Measurements from ENCODE around the gene SLC23A2.

The SLC23A2 gene

GRCh38 chr20:4813863-4814695 lies 187.2 kb downstream of the SLC23A2 start:
- DNase-seq (ENCODE audit: low read depth) = no peak

- no peak for DNase-seq (ENCODE audit: low read depth)
These were observed 188.0 kb downstream of the SLC23A2 start for GRCh38 chr20:4813076-4813862.

GRCh38 chr20:4812641-4813075 lies 188.7 kb downstream of the SLC23A2 start:
- no peak for DNase-seq (ENCODE audit: low read depth)

- no peak for DNase-seq (ENCODE audit: low read depth)
These were observed 189.1 kb downstream of the SLC23A2 start for GRCh38 chr20:4812216-4812615.

GRCh38 chr20:4811661-4812181 lies 189.6 kb downstream of the SLC23A2 start:
- DNase-seq (ENCODE audit: low read depth) = no peak

GRCh38 chr20:4811257-4811656 lies 190.1 kb downstream of the SLC23A2 start:
- DNase-seq (ENCODE audit: low read depth) = no peak

- no peak for DNase-seq (ENCODE audit: low read depth)
These were observed 190.8 kb downstream of the SLC23A2 start for GRCh38 chr20:4810426-4811019.

- no peak for DNase-seq (ENCODE audit: low read depth)
These were observed 191.6 kb downstream of the SLC23A2 start for GRCh38 chr20:4809707-4810106.

GRCh38 chr20:4808872-4809271 lies 192.4 kb downstream of the SLC23A2 start:
- DNase-seq (ENCODE audit: low read depth) = no peak

GRCh38 chr20:4805663-4806449 lies 195.5 kb downstream of the SLC23A2 start:
- no peak for DNase-seq (ENCODE audit: low read depth)

GRCh38 chr20:4802527-4802926 lies 198.8 kb downstream of the SLC23A2 start:
- DNase-seq (ENCODE audit: low read depth) = no peak

Data from non-pigmented ciliary epithelial cell (primary cell).